ENCODE data around the gene DNM2. TPM values are rescaled to one million over a fixed set of nuclear protein-coding genes. Genes with fewer than 3 reads are reported as not detected.

The DNM2 gene
- total and polyA plus RNA-seq, 9 of the 15 experiments (the other 6 are each of a cell fraction or from before 2014, with no cell fraction given), result 2.2 to 161 (median 72.6) TPM

DNA sequence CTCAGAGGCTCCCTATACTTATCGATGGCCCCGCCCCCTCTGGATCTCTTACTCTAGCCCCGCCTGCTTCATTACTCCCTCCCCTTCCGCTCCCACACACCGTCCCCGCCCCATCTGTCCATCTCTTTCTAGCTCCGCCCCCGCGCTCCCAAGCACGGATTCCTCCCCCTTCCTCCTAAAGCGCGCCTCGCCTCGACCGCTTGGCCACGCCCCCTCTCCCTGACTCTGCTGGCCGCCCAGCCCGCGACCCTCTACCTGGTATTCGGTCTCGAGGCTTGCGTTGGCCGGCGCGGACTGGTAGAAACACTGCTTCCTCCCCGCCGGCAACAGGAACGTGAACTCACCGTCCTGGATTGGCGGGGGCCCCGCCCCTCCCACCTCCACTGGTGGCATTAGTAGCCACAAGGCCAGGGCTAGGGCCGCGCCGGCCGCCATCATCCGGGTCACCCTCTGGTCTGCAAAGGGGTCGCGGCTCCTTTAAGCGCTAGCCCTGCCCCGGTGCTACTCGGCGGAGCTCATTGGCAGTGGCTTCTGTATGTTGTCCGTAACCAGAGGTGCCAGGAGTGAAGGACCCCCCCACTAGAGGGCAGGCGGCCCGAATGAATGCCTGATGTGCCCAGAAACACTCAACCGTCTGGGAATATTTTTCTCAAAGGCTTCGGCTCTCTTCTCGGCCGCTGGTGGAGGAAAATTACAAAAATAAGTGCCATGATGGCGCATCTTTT lies 118.0 kb downstream of the DNM2 start, which contains the start of gene TMED1 (continued):
- TF ChIP-seq, protein P1, sequence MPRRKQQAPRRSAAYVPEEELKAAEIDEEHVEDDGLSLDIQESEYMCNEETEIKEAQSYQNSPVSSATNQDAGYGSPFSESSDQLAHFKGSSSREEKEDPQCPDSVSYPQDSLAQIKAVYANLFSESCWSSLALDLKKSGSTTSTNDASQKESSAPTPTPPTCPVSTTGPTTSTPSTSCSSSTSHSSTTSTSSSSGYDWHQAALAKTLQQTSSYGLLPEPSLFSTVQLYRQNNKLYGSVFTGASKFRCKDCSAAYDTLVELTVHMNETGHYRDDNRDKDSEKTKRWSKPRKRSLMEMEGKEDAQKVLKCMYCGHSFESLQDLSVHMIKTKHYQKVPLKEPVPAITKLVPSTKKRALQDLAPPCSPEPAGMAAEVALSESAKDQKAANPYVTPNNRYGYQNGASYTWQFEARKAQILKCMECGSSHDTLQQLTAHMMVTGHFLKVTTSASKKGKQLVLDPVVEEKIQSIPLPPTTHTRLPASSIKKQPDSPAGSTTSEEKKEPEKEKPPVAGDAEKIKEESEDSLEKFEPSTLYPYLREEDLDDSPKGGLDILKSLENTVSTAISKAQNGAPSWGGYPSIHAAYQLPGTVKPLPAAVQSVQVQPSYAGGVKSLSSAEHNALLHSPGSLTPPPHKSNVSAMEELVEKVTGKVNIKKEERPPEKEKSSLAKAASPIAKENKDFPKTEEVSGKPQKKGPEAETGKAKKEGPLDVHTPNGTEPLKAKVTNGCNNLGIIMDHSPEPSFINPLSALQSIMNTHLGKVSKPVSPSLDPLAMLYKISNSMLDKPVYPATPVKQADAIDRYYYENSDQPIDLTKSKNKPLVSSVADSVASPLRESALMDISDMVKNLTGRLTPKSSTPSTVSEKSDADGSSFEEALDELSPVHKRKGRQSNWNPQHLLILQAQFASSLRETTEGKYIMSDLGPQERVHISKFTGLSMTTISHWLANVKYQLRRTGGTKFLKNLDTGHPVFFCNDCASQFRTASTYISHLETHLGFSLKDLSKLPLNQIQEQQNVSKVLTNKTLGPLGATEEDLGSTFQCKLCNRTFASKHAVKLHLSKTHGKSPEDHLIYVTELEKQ (CRISPR knock-in tag; IDR thresholded peaks at IDR 0.05), result peak; percentile 38; the same call in 1 of the 2 replicates
- TF ChIP-seq FOXP1 (CRISPR knock-in tag; IDR thresholded peaks at IDR 0.05) (no peak), PTRF (tag; IDR thresholded peaks at IDR 0.05) (no peak), NUFIP1 (IDR thresholded peaks at IDR 0.05; ENCODE audit: partially characterized antibody) (no peak), ELF4 (CRISPR knock-in tag; IDR thresholded peaks at IDR 0.05) (0 out of 2 replicates have a peak, but pooled peaks have one; percentile 67), MTF1 (CRISPR knock-in tag; IDR thresholded peaks at IDR 0.05; ENCODE audit: borderline replicate concordance) (no peak), GATAD2B (IDR thresholded peaks at IDR 0.05; ENCODE audit: borderline replicate concordance) (no peak; the same call in 1 of the 2 replicates), FOXJ3 (CRISPR knock-in tag; IDR thresholded peaks at IDR 0.05) (no peak)
- TF ChIP-seq, protein P2, sequence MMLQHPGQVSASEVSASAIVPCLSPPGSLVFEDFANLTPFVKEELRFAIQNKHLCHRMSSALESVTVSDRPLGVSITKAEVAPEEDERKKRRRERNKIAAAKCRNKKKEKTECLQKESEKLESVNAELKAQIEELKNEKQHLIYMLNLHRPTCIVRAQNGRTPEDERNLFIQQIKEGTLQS (IDR thresholded peaks at IDR 0.05), result no peak
- TF ChIP-seq, protein P2 (CRISPR knock-in tag; conservative IDR thresholded peaks at IDR 0.05), result no peak
- TF ChIP-seq, protein P3, sequence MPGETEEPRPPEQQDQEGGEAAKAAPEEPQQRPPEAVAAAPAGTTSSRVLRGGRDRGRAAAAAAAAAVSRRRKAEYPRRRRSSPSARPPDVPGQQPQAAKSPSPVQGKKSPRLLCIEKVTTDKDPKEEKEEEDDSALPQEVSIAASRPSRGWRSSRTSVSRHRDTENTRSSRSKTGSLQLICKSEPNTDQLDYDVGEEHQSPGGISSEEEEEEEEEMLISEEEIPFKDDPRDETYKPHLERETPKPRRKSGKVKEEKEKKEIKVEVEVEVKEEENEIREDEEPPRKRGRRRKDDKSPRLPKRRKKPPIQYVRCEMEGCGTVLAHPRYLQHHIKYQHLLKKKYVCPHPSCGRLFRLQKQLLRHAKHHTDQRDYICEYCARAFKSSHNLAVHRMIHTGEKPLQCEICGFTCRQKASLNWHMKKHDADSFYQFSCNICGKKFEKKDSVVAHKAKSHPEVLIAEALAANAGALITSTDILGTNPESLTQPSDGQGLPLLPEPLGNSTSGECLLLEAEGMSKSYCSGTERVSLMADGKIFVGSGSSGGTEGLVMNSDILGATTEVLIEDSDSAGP (CRISPR knock-in tag; IDR thresholded peaks at IDR 0.05), result peak; percentile 99
- TF ChIP-seq, protein P4, sequence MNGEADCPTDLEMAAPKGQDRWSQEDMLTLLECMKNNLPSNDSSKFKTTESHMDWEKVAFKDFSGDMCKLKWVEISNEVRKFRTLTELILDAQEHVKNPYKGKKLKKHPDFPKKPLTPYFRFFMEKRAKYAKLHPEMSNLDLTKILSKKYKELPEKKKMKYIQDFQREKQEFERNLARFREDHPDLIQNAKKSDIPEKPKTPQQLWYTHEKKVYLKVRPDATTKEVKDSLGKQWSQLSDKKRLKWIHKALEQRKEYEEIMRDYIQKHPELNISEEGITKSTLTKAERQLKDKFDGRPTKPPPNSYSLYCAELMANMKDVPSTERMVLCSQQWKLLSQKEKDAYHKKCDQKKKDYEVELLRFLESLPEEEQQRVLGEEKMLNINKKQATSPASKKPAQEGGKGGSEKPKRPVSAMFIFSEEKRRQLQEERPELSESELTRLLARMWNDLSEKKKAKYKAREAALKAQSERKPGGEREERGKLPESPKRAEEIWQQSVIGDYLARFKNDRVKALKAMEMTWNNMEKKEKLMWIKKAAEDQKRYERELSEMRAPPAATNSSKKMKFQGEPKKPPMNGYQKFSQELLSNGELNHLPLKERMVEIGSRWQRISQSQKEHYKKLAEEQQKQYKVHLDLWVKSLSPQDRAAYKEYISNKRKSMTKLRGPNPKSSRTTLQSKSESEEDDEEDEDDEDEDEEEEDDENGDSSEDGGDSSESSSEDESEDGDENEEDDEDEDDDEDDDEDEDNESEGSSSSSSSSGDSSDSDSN (IDR thresholded peaks at IDR 0.05; ENCODE audit: borderline replicate concordance in 1 of 2, low read depth in 2 of 2, low read length in 2 of 2), result 0 out of 4 replicates have a peak, but pooled peaks of 1 of the 2 experiments have one; percentile 55
- TF ChIP-seq, protein P5, sequence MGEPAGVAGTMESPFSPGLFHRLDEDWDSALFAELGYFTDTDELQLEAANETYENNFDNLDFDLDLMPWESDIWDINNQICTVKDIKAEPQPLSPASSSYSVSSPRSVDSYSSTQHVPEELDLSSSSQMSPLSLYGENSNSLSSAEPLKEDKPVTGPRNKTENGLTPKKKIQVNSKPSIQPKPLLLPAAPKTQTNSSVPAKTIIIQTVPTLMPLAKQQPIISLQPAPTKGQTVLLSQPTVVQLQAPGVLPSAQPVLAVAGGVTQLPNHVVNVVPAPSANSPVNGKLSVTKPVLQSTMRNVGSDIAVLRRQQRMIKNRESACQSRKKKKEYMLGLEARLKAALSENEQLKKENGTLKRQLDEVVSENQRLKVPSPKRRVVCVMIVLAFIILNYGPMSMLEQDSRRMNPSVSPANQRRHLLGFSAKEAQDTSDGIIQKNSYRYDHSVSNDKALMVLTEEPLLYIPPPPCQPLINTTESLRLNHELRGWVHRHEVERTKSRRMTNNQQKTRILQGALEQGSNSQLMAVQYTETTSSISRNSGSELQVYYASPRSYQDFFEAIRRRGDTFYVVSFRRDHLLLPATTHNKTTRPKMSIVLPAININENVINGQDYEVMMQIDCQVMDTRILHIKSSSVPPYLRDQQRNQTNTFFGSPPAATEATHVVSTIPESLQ (CRISPR knock-in tag; IDR thresholded peaks at IDR 0.05), result no peak
- TF ChIP-seq, protein P6, sequence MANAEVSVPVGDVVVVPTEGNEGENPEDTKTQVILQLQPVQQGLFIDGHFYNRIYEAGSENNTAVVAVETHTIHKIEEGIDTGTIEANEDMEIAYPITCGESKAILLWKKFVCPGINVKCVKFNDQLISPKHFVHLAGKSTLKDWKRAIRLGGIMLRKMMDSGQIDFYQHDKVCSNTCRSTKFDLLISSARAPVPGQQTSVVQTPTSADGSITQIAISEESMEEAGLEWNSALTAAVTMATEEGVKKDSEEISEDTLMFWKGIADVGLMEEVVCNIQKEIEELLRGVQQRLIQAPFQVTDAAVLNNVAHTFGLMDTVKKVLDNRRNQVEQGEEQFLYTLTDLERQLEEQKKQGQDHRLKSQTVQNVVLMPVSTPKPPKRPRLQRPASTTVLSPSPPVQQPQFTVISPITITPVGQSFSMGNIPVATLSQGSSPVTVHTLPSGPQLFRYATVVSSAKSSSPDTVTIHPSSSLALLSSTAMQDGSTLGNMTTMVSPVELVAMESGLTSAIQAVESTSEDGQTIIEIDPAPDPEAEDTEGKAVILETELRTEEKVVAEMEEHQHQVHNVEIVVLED (CRISPR knock-in tag; IDR thresholded peaks at IDR 0.05), result no peak
